Hepatocyte (in vitro differentiated cells): ENCODE measurements around the gene SLC13A5.

Experiments used
- EZH2 ChIP-seq: fragments of 200-600 bp; sonication (generic); IDR thresholded peaks from 2 replicates; pipeline ENCODE4 v1.6.1; 2016; ENCODE audit warnings: antibody characterized with exemption, mild to moderate bottlenecking, borderline replicate concordance
- EZH2phosphoT487 ChIP-seq: fragments of 200-600 bp; sonication (generic); IDR thresholded peaks from one replicate; pipeline ENCODE4 v1.6.1; 2018; ENCODE audit warnings: antibody characterized with exemption, mild to moderate bottlenecking, low read depth, moderate library complexity; ENCODE audit not compliant: unreplicated experiment, severe bottlenecking
- TF ChIP-seq, protein P1 (sequence below): fragments of 200-600 bp; sonication (generic); IDR thresholded peaks from 2 replicates; pipeline ENCODE4 v1.5.1; 2016; ENCODE audit warnings: antibody characterized with exemption, mild to moderate bottlenecking; ENCODE audit not compliant: poor library complexity

GRCh38 chr17:6676802-6677157 lies 36.4 kb downstream of the SLC13A5 start:
- TF ChIP-seq, protein P1, sequence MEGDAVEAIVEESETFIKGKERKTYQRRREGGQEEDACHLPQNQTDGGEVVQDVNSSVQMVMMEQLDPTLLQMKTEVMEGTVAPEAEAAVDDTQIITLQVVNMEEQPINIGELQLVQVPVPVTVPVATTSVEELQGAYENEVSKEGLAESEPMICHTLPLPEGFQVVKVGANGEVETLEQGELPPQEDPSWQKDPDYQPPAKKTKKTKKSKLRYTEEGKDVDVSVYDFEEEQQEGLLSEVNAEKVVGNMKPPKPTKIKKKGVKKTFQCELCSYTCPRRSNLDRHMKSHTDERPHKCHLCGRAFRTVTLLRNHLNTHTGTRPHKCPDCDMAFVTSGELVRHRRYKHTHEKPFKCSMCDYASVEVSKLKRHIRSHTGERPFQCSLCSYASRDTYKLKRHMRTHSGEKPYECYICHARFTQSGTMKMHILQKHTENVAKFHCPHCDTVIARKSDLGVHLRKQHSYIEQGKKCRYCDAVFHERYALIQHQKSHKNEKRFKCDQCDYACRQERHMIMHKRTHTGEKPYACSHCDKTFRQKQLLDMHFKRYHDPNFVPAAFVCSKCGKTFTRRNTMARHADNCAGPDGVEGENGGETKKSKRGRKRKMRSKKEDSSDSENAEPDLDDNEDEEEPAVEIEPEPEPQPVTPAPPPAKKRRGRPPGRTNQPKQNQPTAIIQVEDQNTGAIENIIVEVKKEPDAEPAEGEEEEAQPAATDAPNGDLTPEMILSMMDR, result no peak
- TF ChIP-seq EZH2, result no peak
- no peak for TF ChIP-seq EZH2phosphoT487
